Muscle of leg (tissue), 11 donors: ENCODE data around the gene SPOUT1. TPM values are rescaled to one million over a fixed set of nuclear protein-coding genes. Genes with fewer than 3 reads are reported as not detected.
A peak's percentile ranks its signal among the peaks of the same experiment; 100 is the strongest.

ENCODE experiments used
- DNase-seq: peaks from one replicate; pipeline ENCODE4 v3.0.0; 2013
- H3K27ac ChIP-seq: one replicate; pipeline ENCODE4 v1.5.1; 2013; ENCODE audit warnings: mild to moderate bottlenecking, low read length, control low read depth
- H3K27me3 ChIP-seq: one replicate; pipeline ENCODE4 v1.6.1; 2013; ENCODE audit warnings: low read length; ENCODE audit not compliant: control insufficient read depth, insufficient read depth
- H3K36me3 ChIP-seq: one replicate; pipeline ENCODE4 v1.6.1; 2013; ENCODE audit warnings: low read length; ENCODE audit not compliant: control insufficient read depth, insufficient read depth
- H3K4me1 ChIP-seq: one replicate; pipeline ENCODE4 v1.6.1; 2013; ENCODE audit warnings: low read length; ENCODE audit not compliant: control insufficient read depth, insufficient read depth
- H3K4me3 ChIP-seq: one replicate; pipeline ENCODE4 v1.5.1; 2013; ENCODE audit warnings: low read length, control low read depth
- H3K9me3 ChIP-seq: replicated peaks from 2 replicates; pipeline ENCODE4 v1.6.1; 2013; ENCODE audit warnings: low read depth, low read length; ENCODE audit not compliant: control insufficient read depth
- WGBS: methylation state at CpG from one replicate; pipeline ENCODE4 v1.1.5; 2013; ENCODE audit warnings: missing lambda C conversion rate; ENCODE audit not compliant: insufficient coverage; 5-methylcytosine and 5-hydroxymethylcytosine counted together
- polyA plus RNA-seq, 8 donors: library from polyadenylated mRNA; unstranded; fragments of 120-200 nt; gene quantifications; one replicate each; pipeline versions ENCODE4 v1.2.1 to v1.2.3, GENCODE V29; 2013; ENCODE audit warnings: inconsistent platforms in 1 of 8, low replicate concordance in 1 of 8; ENCODE audit not compliant: insufficient read length in 8 of 8, insufficient read depth in 1 of 8
- total RNA-seq: library from RNA; stranded (reverse); fragments of 120-200 nt; gene quantifications from one replicate; pipeline ENCODE4 v1.2.4, GENCODE V29; 2013

SPOUT1 gene
- total and polyA plus RNA-seq, 9 donors: 18.5 to 33.2 (median 25.3) TPM

GRCh38 chr9:128823903-128824406 is 5.6 kb downstream of the SPOUT1 start:
- no peaks in the 10 kb centered on the region for H3K27me3 ChIP-seq
- H3K4me3 ChIP-seq: no peak overlapping the region
- peaks cover 20% of the 10 kb centered on the region for H3K4me1 ChIP-seq
- H3K9me3 ChIP-seq: no peaks in the 10 kb centered on the region
- 81% methylated on average over 10 of the region's 12 CpGs for WGBS
- peaks cover 63% of the 10 kb centered on the region for H3K36me3 ChIP-seq
- no peak overlapping the region for H3K27ac ChIP-seq
- DNase-seq: no peak

DNA sequence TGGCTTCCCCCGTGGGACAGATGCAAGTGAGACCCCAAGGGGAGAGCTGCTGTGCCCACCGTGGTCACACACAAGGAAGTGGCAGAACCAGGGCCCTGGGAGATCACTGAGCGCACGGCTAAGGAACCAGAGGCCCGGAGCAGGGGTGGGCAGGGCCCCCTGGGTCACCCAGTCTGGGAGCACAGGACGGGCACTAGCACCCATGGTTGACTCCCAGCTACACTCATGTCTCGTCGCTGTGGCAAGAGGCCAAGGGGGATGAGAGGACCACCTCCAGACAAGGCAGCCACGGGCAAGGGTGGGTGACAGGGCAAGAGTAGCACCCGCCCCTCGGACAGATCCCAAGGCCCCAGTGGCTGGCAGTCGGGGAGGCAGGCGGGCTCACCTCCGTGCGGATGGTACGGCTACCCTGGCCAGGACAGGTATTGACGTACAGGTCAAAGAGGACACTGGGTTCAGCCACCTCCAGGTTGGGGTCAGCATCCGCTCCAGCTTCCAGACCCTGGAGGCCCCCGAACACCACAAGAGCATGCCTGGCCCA is 6.2 kb downstream of the SPOUT1 start:
- H3K4me3 ChIP-seq: no peak overlapping the region
- peaks cover 63% of the 10 kb centered on the region for H3K36me3 ChIP-seq
- no peak for DNase-seq
- peaks cover 15% of the 10 kb centered on the region for H3K4me1 ChIP-seq
- H3K9me3 ChIP-seq: no peaks in the 10 kb centered on the region
- H3K27ac ChIP-seq: no peak overlapping the region
- WGBS: 84% methylated on average over 19 of the region's 19 CpGs
- H3K27me3 ChIP-seq: no peaks in the 10 kb centered on the region

GRCh38 chr9:128822407-128823042 is 7.1 kb downstream of the SPOUT1 start:
- Histone ChIP-seq H3K36me3 (peaks cover 63% of the 10 kb centered on the region), H3K4me3 (no peak overlapping the region), H3K27ac (no peak overlapping the region), H3K27me3 (no peaks in the 10 kb centered on the region), H3K9me3 (no peaks in the 10 kb centered on the region), H3K4me1 (peaks cover 14% of the 10 kb centered on the region)
- DNase-seq: no peak
- whole genome bisulfite sequencing: 92% methylated on average over 20 of the region's 22 CpGs

DNA sequence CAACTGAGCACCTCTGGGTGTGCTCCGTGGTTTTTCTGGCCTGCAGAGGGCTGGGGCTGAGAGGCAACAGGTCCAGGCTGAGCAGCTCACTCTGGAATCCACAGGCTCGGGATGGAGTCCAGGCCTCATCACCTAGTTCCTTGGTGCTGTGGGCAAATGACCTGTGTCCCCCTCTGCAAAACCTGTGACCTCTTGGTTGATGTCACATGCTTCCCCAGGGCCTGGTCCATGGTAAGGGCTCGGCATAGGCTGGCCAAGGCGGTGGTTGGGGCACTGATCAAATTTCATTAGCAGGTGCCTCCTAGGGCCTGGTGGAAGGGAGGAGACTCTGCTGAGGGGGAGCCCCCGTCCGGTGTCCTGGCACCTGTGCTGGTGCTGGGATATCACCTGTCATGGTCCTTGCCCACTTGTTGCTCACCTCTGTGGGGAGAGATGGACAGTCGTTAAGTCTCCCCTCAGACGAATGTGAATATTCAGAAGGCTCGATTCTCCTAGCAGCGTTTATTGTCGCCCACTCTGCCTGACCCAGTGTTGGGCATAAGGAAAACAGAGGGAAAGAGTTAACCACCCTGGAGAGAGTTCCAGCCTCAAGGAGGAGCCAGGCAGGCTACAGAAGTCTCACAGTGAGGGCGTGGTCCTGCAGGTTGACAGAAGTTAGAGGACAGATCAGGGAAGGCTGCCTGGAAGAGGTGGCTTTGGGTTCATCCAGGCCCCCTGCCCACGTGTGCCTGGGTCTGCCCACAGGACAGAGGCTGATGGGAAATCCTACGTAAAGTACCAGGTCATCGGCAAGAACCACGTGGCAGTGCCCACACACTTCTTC is 7.8 kb downstream of the SPOUT1 start:
- no peak overlapping the region for H3K4me3 ChIP-seq
- no peak for DNase-seq
- peaks cover 56% of the 10 kb centered on the region for H3K36me3 ChIP-seq
- H3K4me1 ChIP-seq: peaks cover 14% of the 10 kb centered on the region
- H3K27ac ChIP-seq: no peak overlapping the region
- 83% methylated on average over 12 of the region's 16 CpGs for WGBS
- no peaks in the 10 kb centered on the region for H3K9me3 ChIP-seq
- no peaks in the 10 kb centered on the region for H3K27me3 ChIP-seq

DNA sequence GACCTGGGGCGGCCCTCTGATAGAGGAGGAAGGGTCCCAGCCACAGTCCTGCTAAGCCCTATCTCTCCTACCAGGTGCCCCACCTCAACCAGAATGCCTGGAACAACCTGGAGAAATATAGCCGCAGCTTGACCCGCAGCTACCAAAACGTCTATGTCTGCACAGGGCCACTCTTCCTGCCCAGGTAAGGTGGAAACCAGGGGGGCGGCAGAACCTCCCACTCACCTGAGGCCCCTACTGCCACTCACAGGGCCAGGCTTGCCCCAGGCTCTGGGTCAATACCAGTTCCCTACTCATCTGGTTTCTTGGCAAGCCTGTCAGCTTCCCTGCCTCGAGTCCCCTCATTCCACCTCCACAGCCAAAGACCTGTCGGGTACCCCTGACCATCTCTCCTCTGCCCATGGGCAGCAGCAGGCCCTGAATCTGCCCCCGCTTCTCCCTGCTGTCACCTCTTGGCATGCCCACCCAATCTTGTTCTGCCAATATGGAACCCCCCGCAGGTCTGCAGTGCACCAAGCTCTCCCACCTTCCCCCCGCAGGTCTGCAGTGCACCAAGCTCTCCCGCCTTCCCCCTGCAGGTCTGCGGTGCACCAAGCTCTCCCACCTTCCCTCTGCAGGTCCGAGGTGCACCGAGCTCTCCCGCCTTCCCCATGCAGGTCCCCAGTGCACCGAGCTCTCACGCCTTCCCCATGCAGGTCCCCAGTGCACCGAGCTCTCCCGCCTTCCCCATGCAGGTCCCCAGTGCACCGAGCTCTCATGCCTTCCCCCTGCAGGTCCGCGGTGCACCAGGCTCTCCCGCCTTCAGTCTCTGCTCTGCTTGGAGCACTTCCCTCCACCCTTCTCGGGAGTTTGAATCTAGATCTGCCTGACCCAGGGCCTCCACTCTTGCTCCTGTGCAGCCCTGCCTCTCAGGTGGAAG is 8.7 kb downstream of the SPOUT1 start:
- 84% methylated on average over 23 of the region's 24 CpGs for WGBS

GRCh38 chr9:128819716-128820664 is 9.6 kb downstream of the SPOUT1 start:
- Histone ChIP-seq H3K27ac (no peak overlapping the region), H3K36me3 (peaks cover 38% of the 10 kb centered on the region), H3K9me3 (no peaks in the 10 kb centered on the region), H3K4me1 (peaks cover 14% of the 10 kb centered on the region), H3K4me3 (peak overlapping the region; percentile 68), H3K27me3 (no peaks in the 10 kb centered on the region)
- 60% methylated on average over 13 of the region's 18 CpGs for WGBS
- no peak for DNase-seq

More for the DNA sequence above, 8.7 kb downstream of the SPOUT1 start:
- Histone ChIP-seq H3K9me3 (no peaks in the 10 kb centered on the region), H3K27ac (no peak overlapping the region), H3K4me1 (peaks cover 14% of the 10 kb centered on the region), H3K36me3 (peaks cover 48% of the 10 kb centered on the region), H3K27me3 (no peaks in the 10 kb centered on the region), H3K4me3 (no peak overlapping the region)
- no peak for DNase-seq

DNA sequence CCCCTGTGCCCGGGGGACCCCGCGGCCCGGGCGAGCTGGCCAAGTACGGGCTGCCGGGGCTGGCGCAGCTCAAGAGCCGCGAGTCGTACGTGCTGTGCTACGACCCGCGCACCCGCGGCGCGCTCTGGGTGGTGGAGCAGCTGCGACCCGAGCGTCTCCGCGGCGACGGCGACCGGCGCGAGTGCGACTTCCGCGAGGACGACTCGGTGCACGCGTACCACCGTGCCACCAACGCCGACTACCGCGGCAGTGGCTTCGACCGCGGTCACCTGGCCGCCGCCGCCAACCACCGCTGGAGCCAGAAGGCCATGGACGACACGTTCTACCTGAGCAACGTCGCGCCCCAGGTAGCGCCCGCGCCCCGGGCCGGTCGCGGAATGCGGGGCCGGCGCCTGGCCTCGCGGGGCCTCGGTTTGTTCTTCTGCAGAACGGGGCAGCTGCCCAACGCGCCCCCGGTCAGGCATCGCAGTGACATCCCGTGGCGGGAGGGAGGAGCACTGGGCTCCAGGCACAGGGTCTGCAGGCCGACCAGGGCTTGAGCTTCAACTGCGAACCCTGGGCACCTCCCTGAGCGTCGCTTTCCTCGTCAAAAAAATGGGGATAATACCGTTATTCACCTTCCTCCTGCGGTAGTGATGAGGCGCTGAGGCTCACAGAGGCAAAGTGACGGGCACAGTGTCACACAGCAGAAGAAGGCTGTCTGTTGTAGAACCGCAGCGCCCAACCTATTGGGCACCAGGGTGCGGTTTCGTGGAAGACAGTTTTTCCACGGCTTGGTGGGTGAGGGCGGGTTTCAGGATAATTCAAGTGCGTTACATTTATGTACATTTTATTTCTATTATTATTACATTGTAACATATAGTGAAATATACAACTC is 10.5 kb downstream of the SPOUT1 start:
- Histone ChIP-seq H3K27ac (no peak overlapping the region), H3K36me3 (peaks cover 29% of the 10 kb centered on the region), H3K9me3 (no peaks in the 10 kb centered on the region), H3K4me3 (peak overlapping the region; percentile 68), H3K4me1 (peaks cover 14% of the 10 kb centered on the region), H3K27me3 (no peaks in the 10 kb centered on the region)
- WGBS: under 1% methylated on average over 76 of the region's 90 CpGs
- peak; percentile 55 for DNase-seq

DNA sequence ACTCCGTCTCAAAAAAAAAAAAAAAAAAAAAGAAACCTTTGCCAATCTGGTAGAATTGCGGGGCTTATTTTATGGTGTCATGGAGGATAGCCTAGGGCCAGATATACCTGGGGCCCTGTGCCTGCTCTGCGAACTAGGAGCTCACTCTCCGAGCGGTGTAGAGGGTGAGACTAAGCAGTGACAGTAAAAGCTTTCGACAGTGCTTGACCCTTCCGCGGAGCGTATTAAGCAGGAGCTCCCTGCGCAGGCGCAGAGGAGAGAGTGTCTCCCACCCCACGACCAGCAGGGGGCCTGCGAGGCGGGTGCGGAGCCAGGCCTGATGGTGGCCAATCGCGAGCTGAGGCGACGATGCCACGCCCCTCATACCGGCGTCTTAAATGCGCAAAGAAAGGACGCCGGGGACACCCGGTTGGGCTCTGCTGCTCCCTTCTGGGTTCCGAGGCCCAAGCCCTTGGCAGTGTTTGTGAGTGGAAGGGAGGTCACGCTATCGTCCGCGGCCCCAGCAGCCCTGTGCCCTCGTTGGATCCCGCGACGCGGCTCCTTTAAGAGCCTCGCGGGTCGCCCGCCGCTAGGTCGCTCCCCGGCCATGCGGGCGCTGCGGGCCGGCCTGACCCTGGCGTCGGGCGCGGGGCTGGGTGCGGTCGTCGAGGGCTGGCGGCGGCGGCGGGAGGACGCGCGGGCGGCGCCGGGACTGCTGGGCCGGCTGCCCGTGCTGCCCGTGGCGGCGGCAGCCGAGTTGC is 11.3 kb downstream of the SPOUT1 start, which contains the start of gene ENDOG:
Gene ENDOG (plus strand): TSS at position 402 of the 740 bp plus-strand sequence. CDS start 185 bp downstream, at position 587.
- peaks cover 21% of the 10 kb centered on the region for H3K36me3 ChIP-seq
- no peaks in the 10 kb centered on the region for H3K27me3 ChIP-seq
- no peaks in the 10 kb centered on the region for H3K9me3 ChIP-seq
- H3K27ac ChIP-seq: peak within 1 kb of the TSS; percentile 85
- peak within 1 kb of the TSS; percentile 68 for H3K4me3 ChIP-seq
- DNase-seq: peak; percentile 99
- under 1% methylated on average over 58 of the region's 70 CpGs for WGBS
- peaks cover 14% of the 10 kb centered on the region for H3K4me1 ChIP-seq
